HG03066 (cell line): ENCODE results near the gene UGCG.
A peak's percentile ranks its signal among the peaks of the same experiment; 100 is the strongest.
"Not testable (repeated sequence)": the region's sequence is repeated elsewhere in the genome, so short reads cannot be mapped to it uniquely, and the experiment has no call there.

Experiments
- ATAC-seq: cut with Tn5 transposase; IDR thresholded peaks from one replicate; pipeline ENCODE4 v1.9.1; 2021; ENCODE audit warnings: low read depth; ENCODE audit not compliant: unreplicated experiment

Gene UGCG

GRCh38 chr9:111948109-111948508 is 51.5 kb downstream of the UGCG start:
- not testable (repeated sequence) for ATAC-seq

GRCh38 chr9:111948951-111949350 is 52.3 kb downstream of the UGCG start:
- no peak for ATAC-seq

GRCh38 chr9:111949919-111950318 is 53.3 kb downstream of the UGCG start:
- no peak for ATAC-seq

GRCh38 chr9:111952559-111952958 is 55.9 kb downstream of the UGCG start:
- no peak for ATAC-seq

- no peak for ATAC-seq
Measured at GRCh38 chr9:111953444-111953843, 56.8 kb downstream of the UGCG start.

- no peak for ATAC-seq
Measured at GRCh38 chr9:111955048-111955447, 58.4 kb downstream of the UGCG start.

- no peak for ATAC-seq
Measured at GRCh38 chr9:111957856-111958631, 61.4 kb downstream of the UGCG start.

- ATAC-seq = no peak
Measured at GRCh38 chr9:111959468-111960359, 63.1 kb downstream of the UGCG start.

- not testable (repeated sequence) for ATAC-seq
Measured at GRCh38 chr9:111960485-111960884, 63.9 kb downstream of the UGCG start.

GRCh38 chr9:111961009-111961408 is 64.4 kb downstream of the UGCG start:
- no peak for ATAC-seq

- ATAC-seq = no peak
Measured at GRCh38 chr9:111961575-111961974, 65.0 kb downstream of the UGCG start.

GRCh38 chr9:111962021-111962420 is 65.4 kb downstream of the UGCG start:
- no peak for ATAC-seq

GRCh38 chr9:111963995-111964394 is 67.4 kb downstream of the UGCG start:
- ATAC-seq = no peak

- peak; percentile 83 for ATAC-seq
Measured at GRCh38 chr9:111965566-111966019, 69.0 kb downstream of the UGCG start.

- no peak for ATAC-seq
Measured at GRCh38 chr9:111966124-111966723, 69.6 kb downstream of the UGCG start.

- no peak for ATAC-seq
Measured at GRCh38 chr9:111966861-111967291, 70.3 kb downstream of the UGCG start.

GRCh38 chr9:111967621-111968020 is 71.0 kb downstream of the UGCG start:
- ATAC-seq = no peak

- no peak for ATAC-seq
Measured at GRCh38 chr9:111969061-111969460, 72.4 kb downstream of the UGCG start.

- ATAC-seq = no peak
Measured at GRCh38 chr9:111969622-111970021, 73.0 kb downstream of the UGCG start.

GRCh38 chr9:111970827-111971226 is 74.2 kb downstream of the UGCG start:
- no peak for ATAC-seq

- no peak for ATAC-seq
Measured at GRCh38 chr9:111974092-111974681, 77.6 kb downstream of the UGCG start.
